Measurements from ENCODE around the gene ROBO2.

DNA sequence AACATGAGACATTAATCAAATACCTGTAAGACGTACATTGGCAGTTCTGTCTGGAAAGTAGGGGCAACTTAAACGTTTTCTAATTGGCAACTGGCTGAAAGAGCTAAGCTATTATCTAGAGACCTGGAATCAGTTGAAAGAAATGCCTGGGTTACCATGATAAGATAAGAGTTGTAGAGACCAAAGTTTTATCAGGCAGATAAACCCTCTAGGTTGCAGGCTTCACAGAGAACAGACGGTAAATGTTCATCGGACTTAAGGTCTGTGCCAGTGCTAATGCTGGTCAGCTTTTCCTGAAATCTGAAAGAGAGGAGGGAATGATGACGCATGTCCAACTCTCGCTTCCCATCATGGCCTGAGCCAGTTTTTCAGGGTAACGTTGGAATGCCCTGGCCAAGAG is 196.2 kb downstream of the ROBO2 start:
- TF ChIP-seq, protein P1, sequence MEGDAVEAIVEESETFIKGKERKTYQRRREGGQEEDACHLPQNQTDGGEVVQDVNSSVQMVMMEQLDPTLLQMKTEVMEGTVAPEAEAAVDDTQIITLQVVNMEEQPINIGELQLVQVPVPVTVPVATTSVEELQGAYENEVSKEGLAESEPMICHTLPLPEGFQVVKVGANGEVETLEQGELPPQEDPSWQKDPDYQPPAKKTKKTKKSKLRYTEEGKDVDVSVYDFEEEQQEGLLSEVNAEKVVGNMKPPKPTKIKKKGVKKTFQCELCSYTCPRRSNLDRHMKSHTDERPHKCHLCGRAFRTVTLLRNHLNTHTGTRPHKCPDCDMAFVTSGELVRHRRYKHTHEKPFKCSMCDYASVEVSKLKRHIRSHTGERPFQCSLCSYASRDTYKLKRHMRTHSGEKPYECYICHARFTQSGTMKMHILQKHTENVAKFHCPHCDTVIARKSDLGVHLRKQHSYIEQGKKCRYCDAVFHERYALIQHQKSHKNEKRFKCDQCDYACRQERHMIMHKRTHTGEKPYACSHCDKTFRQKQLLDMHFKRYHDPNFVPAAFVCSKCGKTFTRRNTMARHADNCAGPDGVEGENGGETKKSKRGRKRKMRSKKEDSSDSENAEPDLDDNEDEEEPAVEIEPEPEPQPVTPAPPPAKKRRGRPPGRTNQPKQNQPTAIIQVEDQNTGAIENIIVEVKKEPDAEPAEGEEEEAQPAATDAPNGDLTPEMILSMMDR (conservative IDR thresholded peaks at IDR 0.05) = no peak
- no peak for TF ChIP-seq ZFX (IDR thresholded peaks at IDR 0.05)
